Activated T-cell treated with anti-CD3 and anti-CD28 coated beads for 4 hours (primary cell): ENCODE results near the gene B3GNT7.
"Not testable (repeated sequence)": the region's sequence is repeated elsewhere in the genome, so short reads cannot be mapped to it uniquely, and the experiment has no call there.

Source experiments
- DNase-seq: peaks from one replicate; pipeline ENCODE4 v3.0.0-alpha.2; 2020

B3GNT7 gene

DNA sequence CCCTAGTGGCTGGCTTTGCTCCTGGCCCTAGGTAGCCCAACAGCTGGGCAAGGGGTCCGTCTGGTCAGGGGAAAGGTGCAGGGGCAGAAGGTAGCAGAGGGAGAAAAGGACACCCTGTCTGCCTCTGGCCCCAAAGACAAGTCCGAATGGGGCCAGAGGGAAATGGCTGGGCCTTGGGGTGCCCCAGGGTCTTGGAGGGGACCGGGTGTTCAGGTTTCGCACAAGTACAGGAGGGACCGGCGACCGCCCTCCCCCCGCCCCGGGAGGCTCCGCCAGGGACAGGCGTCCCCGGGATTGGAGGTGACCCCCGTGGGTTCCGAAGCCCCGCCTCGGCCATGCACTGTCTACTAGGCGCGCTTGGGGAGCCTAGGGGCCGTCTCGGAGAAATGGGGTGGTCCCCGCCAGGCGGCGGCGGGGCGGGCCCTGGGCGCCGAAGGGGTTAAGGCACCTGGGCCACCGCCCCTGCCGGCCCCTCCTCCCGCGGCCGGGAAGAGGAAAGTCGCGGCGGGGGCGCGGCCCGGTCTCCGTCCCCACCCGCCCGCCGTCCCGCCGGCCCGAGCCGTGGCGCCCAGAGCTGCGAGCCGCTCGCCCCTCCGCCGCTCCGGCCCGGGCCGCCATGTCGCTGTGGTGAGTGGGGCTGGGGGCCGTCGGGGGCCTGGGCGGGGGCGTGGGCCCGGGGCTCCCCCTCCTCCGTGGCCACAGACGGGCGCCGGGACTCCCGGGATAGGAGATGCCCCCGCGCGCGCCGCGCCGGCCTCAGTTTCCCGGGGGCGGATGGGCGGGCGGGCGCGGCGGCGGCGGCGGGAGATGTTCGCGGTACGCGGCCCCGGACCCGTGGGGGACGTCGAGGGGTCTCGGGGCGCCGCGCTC lies at the start of gene B3GNT7:
TSS of gene B3GNT7 (plus strand) at position 523 of the 870 bp plus-strand sequence. CDS start at position 617, 94 bp downstream.
- no peak for DNase-seq

DNA sequence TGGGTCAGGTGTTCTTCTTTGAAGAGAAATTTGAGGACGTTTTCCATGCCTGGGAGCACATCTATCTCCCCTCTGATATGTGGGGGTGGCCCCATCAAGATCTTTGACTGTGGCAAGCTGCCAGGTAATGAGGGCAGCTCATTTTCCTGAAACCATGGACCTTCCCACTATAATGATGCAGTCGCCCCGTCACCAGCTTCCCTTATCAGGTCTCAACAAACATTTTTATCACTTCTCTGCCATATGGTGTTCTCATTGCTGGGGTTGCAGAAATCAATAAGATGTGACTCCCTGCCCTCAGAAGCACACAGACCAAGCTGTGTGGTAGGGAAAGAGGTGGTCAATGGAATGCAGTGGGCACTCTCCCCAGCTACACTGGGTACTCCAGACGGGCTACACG lies 48.4 kb upstream of the B3GNT7 start:
- DNase-seq, result no peak

DNA sequence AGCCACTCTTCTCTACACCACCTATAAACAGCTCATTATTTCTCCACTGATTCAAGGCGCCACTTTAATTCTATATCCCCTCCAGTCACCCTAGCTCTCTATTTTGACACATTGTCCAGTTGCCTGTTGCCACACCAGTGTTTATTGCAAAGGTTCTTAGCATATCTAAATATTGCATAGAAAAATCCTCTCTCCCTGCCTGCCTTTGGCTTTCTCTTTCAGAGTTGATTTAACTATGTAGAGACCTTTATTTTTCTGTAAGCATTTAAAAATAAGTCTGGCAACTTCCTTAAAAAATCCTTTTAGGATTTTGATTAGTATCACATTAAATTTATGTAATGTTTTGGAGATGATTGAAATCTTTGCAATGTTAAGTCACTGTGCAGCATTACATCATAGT lies 47.9 kb upstream of the B3GNT7 start:
- no peak for DNase-seq

DNA sequence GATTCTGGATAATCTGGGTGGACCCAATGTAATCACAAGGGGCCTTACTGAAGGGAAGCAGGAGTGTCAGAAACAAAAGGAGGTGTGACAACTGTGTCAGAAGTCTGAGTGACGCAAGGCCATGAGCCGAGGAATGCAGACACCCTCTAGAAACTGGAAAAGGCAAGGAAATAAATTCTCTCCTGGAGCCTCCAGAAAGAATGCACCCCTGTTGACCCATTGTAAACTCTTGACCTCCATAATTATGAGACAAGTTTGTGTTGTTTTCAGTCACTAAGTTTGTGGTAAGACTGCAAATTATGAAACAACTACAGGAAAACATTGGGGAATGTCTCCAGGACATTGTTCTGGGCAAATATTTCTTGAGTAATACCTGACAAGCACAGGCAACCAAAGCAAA lies 47.3 kb upstream of the B3GNT7 start:
- DNase-seq, result no peak

DNA sequence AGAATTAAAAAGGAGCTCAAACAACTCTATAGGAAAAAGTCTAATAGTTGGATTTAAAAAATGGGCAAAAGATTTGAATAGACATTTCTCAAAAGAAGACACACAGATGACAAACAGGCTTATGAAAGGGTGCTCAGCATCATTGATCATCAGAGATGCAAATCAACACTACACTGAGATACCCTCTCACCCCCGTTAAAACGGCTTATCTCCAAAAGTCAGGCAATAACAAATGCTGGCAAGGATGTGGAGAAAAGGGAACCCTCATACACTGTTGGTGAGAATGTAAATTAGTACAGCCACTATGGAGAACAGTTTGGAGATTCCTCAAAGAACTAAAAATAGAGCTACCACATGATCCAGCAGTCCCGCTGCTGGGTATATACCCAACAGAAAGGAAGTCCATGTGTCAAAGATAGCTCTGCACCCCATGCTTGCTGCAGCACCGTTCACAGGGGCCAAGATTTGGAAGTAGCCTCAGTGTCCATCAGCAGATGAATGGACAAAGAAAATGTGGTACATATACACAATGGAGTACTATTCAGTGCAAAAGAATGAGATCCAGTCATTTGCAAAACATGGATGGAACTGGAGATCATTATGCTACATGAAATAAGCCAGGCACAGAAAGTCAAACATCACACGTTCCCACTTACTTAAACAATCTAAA lies 46.7 kb upstream of the B3GNT7 start:
- DNase-seq, result no peak

DNA sequence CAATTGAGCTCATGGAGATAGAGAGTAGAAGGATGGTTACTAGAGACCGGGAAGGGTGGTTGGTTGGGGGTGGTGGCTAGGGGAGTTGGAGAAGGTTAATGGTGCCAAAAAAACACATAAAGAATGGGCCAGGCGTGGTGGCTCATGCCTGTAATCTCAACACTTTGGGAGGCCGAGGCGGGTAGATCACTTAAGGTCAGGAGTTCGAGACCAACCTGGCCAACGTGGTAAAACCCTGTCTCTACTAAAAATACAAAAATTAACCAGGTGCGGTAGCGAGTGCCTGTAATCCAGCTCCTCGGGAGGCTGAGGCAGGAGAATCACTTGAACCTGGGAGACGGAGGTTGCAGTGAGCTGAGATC lies 46.2 kb upstream of the B3GNT7 start:
- DNase-seq, result not testable (repeated sequence)

- DNase-seq, result no peak
Measured at GRCh38 chr2:231351648-231352047, 43.9 kb upstream of the B3GNT7 start.

DNA sequence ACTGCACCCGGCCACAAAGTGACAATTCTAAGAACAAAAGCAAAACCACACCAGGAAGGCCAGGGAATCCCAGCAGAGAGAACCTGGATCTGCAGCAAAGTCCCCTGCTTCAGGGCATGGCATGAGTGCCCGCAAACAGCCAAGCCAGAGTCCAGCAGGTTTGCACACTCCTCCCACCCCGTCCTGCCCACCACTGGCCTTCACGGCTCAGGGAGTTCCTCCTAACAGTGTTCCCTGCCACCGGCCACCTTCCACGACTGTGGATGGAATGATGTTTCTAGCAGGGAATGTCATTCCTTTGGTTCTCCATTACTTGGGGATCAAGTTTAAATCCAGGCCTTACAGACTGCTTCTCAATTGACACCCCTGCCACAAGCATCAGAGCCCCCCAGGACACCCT lies 42.0 kb upstream of the B3GNT7 start:
- DNase-seq, result no peak

DNA sequence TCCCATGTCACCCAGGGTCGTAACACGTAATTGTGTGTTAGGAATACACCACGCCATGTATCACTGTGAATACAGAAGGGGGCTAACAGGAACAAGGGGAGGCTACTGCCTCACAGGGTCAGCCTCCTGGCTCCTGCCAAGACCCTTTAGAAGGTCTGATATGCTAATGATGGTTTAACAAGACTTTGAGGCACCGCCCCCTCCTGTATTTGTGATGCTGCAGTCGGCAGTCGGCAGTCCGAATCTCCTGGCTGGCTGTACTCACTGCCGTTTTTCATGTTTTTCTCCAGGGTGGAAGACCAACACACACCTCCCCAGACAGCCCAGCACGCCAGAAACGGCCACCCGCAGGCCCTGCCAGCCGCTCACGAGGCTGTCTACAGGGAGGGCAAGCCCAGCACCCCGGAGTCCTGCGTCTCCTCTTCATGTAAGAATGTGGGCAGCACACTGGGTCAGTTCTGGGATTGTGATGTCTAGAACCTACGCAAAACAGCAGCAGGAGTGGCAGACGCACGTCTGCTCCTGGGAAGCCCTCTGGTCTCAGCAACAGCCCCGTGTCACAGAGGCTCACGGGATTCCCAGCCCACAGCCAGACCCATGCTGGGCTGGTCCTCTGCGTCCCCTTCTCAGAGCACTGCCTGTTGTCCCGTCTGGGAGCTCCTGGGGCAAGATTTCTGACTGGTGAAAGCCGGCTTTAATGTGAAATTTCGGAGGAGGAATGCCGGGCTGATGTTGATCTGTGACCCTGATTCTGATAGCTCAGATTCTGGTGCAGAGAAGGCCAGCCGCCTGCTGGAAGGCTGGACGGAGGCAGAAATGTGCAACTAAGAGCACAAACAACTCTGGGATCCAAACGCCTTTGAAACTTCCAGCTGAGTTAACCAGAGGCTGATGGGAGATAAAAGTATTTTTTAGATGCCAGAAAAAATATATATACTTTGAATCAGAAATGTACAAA lies 39.7 kb upstream of the B3GNT7 start:
- DNase-seq, result no peak

DNA sequence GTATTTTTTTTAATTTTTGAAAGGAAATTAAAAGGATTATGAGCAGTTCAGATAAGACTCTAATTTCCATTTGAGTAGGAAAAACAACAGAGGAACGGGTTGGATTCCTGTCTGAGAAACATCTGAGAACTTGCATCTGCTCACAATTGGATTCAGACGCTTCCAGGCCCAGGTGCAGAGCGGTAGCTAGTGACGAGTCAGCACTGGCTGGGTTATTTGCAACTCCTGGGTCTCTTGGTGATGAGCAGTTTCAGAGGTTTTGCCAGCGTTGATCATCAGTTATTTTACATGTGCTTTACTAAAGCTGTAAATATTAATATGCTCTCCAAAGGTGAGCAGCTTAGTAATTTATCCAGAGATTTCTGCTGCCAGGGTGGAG lies 39.1 kb upstream of the B3GNT7 start:
- DNase-seq, result no peak

DNA sequence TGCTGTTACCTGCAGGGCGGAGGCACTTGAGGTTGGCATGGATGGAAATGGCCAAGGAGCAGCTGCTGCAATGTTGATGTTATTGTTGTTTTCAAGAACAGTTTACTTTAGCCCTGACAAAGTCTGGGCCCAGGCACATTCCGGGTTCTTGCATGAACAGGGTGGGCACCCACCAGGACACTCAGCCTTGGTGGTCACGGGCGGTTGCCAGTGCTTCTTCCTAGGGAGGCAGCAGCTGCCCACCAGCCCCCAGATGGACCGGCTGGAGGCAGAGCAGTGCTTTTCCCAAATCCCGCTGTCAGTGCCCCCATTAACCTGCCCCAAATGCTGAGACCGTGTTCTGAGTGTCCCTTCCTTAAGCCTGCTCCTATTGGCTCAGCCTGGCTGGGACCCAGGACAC lies 38.5 kb upstream of the B3GNT7 start:
- no peak for DNase-seq

- DNase-seq, result no peak
Measured at GRCh38 chr2:231357931-231358330, 37.6 kb upstream of the B3GNT7 start.

DNA sequence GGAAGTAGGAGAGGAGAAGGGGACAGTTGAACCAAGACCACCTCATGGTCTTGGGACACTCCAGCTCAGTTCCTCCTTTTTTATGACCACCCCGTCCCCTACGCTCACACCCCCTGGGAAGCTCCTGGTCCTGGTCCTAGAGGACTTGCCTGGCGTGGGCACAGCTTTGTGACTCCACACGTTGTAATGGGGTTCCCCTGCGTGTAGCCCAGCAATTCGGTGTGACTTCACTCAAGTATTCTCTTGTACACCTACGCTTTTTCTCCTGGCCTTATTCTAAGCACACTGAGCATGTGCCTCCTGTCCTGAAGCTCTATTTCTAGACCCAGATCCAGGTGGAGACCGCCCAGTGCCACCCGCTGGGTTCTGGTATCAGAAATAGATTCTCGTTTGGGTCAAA lies 36.1 kb upstream of the B3GNT7 start:
- no peak for DNase-seq

- no peak for DNase-seq
Measured at GRCh38 chr2:231359948-231360347, 35.6 kb upstream of the B3GNT7 start.

DNA sequence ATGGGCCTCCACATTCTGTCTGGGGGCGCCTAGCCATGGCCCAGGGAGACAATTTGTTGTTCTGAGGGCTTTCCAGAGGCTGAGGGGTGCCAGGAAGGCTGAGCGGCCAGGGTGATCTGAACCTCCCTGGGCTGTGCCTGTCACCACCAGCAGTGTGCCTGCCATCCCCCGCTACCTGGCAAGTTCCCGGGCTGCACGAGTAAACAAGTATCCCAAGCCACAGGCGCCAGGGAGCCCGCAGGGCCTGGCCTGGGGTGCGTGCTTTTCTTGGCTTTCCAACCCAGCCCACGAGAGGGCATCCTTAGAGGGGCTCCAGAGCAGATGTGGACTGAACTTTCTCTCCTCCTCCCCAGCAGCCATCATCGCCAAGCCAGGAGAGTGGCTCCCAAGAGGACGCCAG lies 35.1 kb upstream of the B3GNT7 start:
- no peak for DNase-seq

DNA sequence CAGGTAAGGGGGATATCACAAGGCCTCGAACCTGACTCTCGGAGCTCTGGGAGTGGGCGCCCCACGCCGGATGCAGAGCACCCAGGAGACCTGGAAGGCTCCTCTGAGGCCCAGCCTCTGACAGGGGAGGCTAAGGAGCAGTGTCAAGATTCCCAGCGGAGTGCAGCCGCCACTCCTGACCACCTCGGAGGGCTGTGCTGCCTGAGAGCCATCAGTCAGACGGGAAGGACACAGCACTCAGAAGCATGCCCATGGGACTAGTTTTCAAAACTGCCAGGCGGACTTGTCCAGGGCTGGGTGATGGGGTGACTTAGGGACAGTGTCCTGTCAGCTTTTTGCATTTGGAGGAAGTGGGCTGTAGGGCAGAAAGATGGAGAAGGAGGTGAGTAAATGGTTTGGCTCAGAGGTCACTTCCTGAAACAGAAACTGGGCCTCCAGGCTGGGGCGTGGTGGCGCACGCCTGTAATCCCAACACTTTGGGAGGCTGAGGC lies 34.6 kb upstream of the B3GNT7 start:
- no peak for DNase-seq

DNA sequence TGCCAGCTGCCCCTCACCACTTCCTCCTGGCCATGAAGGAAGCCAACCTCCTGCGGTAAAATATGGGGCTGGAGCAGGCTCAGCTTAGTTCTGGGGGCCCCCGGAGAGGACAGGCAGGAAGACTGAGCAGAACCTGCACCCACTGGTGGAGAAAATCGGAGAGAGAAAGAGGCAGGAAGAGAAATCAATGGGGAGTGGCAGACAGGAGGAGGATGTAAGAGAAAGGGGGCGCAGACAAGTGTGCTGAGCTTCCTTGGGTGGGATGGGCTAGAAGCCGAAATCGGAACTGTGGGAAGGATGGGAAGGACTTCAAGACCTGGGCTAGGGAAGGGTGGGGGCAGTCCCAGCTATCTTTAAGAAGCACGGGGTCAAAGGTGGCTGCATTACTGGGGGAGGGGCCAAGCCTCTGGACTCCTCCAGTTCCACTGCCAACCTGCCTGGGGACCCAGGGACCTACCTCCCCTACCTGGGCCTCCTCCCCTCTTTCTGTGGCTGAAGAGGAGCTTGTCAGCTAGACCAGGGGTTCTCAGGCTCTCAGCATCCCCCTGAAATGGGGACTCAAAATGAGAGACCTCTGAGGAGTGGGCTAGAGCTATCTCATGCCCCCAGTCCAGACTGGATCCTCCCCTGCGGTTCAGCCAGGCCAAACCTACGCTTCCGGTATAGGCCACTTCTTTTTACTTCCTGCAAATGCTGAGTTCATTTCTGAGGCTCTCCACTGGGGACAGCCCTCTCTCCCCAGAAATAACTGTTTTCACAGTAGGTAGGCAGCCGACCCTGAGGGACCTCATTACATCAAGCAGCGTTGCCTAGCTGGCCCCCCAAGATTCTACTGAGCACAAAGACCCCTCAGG lies 33.6 kb upstream of the B3GNT7 start:
- no peak for DNase-seq

- no peak for DNase-seq
Measured at GRCh38 chr2:231362555-231363184, 32.8 kb upstream of the B3GNT7 start.

GRCh38 chr2:231364061-231364460 lies 31.4 kb upstream of the B3GNT7 start:
- no peak for DNase-seq

- no peak for DNase-seq
Measured at GRCh38 chr2:231364961-231365810, 30.3 kb upstream of the B3GNT7 start.

- no peak for DNase-seq
Measured at GRCh38 chr2:231367178-231367577, 28.3 kb upstream of the B3GNT7 start.
